Lung (tissue), 12 donors: Measurements from ENCODE around the gene KLHL17. TPM values are rescaled to one million over a fixed set of nuclear protein-coding genes. Genes with fewer than 3 reads are reported as not detected.

Experiments
- ATAC-seq: fragments of 200-7000 bp; cut with Tn5 transposase; one replicate; pipeline ENCODE4 v1.9.1; 2020; ENCODE audit warnings: moderate number of reproducible peaks; ENCODE audit not compliant: insufficient read depth, low FRiP score
- DNase-seq, 3 donors: peaks; one replicate each; pipeline ENCODE4 v3.0.0-alpha.2; 2013 to 2017
- H3K27ac ChIP-seq, 2 donors: one replicate each; pipeline ENCODE4 v1.5.1; 2013; ENCODE audit warnings: mild to moderate bottlenecking in 2 of 2, moderate library complexity in 2 of 2, control low read depth in 1 of 2, inconsistent platforms in 1 of 2, low read depth in 1 of 2, low read length in 1 of 2
- H3K27me3 ChIP-seq, 3 donors: one replicate each; pipeline ENCODE4 v1.5.1; 2013; ENCODE audit warnings: low read length in 2 of 3; ENCODE audit not compliant: control insufficient read depth in 3 of 3, insufficient read depth in 3 of 3
- H3K36me3 ChIP-seq, 4 donors: one replicate each; pipeline ENCODE4 v1.5.1; 2013; ENCODE audit warnings: low read length in 4 of 4, mild to moderate bottlenecking in 1 of 4, moderate library complexity in 1 of 4; ENCODE audit not compliant: control insufficient read depth in 4 of 4, insufficient read depth in 4 of 4
- H3K4me1 ChIP-seq, 5 donors: one replicate each; pipeline ENCODE4 v1.5.1; 2013; ENCODE audit warnings: low read length in 5 of 5, mild to moderate bottlenecking in 2 of 5, moderate library complexity in 1 of 5; ENCODE audit not compliant: control insufficient read depth in 5 of 5, insufficient read depth in 5 of 5
- H3K4me3 ChIP-seq: one replicate; pipeline ENCODE4 v1.5.1; 2013; ENCODE audit warnings: mild to moderate bottlenecking, control low read depth, moderate library complexity
- H3K9ac ChIP-seq, 2 donors: one replicate each; pipeline ENCODE4 v1.5.1; 2013; ENCODE audit warnings: low read length in 2 of 2, control low read depth in 1 of 2; ENCODE audit not compliant: insufficient read depth in 1 of 2
- H3K9me3 ChIP-seq, 4 donors: one replicate each; pipeline ENCODE4 v1.5.1; 2013; ENCODE audit warnings: low read length in 3 of 4, mild to moderate bottlenecking in 1 of 4, moderate library complexity in 1 of 4; ENCODE audit not compliant: control insufficient read depth in 4 of 4, insufficient read depth in 3 of 4
- WGBS, 2 donors: extraction: QIAGEN DNeasy Blood & Tissue Kit; methylation state at CpG; one replicate each; pipeline ENCODE4 v1.1.7; 2013; 5-methylcytosine and 5-hydroxymethylcytosine counted together
- polyA plus RNA-seq, 2 donors: library from polyadenylated mRNA; stranded (reverse); fragments of 200-250 nt; gene quantifications; one replicate each; pipeline ENCODE4 v1.2.1, GENCODE V29; 2013
- total RNA-seq, 2 donors: library from RNA; depleted of rRNA in 1 of 2; stranded (reverse); fragments of >200 nt in 1 of 2; gene quantifications; one replicate each; pipeline ENCODE4 v1.2.1, GENCODE V29; 2014 to 2021
- TF ChIP-seq, protein P1 (sequence below): IDR thresholded peaks from 2 replicates; pipeline ENCODE4 v1.5.1; 2012; ENCODE audit warnings: mild to moderate bottlenecking; ENCODE audit errors: control extremely low read depth, extremely low read depth
- donor health status: control.
- donor health status: control.
- donor health status: Bipolar disorder and iron deficiency.
- donor health status: healthy.
- donor health status: DM: yes; HTN: yes; CAD: no.

Gene KLHL17
- total and polyA plus RNA-seq, 4 donors, result 10.0 to 15.2 (median 13.0) TPM

DNA sequence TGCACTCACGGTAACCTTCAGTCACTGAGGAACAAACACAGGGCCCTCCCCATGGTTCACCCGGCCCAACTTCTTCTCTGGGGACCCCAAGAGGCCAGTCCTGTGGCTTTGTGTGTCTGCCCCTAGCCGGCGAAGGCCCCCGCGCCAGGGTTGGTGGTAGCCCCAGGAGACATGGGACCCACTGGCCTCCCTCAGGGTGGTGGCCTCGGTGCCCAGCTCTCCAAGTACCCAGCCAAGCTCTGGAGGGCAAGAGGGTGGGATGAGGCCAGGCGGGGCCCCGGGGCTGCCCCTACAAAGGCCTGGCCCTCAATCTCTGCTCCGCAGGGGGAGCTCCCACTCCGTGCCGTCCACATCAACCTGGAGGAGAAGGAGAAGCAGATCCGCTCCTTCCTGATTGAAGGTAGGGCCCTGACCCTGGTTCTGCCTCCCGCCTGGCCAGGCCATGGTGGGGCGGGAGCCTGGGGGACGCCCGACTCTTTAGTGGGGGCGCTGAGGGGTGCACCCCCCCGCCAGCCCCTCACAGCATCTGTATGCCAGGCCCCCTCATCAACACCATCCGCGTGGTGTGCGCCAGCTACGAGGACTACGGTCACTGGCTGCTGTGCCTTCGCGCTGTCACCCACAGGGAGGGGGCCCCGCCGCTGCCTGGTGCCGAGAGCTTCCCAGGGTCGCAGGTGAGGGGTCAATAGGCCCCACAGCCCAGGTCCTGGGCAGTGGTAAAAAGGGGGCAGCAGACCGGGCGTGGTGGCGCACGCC, 11.5 kb downstream of the KLHL17 start:
- WGBS, 2 donors, result 80 to 82% methylated on average over 31 to 34 of the region's 34 CpGs
- Histone ChIP-seq H3K27ac (no peak overlapping the region), H3K27me3 (peaks cover 0 to 52% (median 16%) of the 10 kb centered on the region in 3 donors), H3K4me3 (no peak overlapping the region), H3K9ac (no peak overlapping the region), H3K36me3 (no peaks in the 10 kb centered on the region), H3K4me1 (peaks cover 0 to 9% (median 0%) of the 10 kb centered on the region in 5 donors), H3K9me3 (no peaks in the 10 kb centered on the region)
- TF ChIP-seq, protein P1, sequence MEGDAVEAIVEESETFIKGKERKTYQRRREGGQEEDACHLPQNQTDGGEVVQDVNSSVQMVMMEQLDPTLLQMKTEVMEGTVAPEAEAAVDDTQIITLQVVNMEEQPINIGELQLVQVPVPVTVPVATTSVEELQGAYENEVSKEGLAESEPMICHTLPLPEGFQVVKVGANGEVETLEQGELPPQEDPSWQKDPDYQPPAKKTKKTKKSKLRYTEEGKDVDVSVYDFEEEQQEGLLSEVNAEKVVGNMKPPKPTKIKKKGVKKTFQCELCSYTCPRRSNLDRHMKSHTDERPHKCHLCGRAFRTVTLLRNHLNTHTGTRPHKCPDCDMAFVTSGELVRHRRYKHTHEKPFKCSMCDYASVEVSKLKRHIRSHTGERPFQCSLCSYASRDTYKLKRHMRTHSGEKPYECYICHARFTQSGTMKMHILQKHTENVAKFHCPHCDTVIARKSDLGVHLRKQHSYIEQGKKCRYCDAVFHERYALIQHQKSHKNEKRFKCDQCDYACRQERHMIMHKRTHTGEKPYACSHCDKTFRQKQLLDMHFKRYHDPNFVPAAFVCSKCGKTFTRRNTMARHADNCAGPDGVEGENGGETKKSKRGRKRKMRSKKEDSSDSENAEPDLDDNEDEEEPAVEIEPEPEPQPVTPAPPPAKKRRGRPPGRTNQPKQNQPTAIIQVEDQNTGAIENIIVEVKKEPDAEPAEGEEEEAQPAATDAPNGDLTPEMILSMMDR, result no peak
- ATAC-seq (no peak), DNase-seq (no peak)

GRCh38 chr1:972726-973458, 12.5 kb downstream of the KLHL17 start:
- Histone ChIP-seq H3K9ac (no peak overlapping the region), H3K36me3 (no peaks in the 10 kb centered on the region), H3K27ac (no peak overlapping the region), H3K4me3 (no peak overlapping the region), H3K9me3 (no peaks in the 10 kb centered on the region), H3K4me1 (peaks cover 0 to 6% (median 0%) of the 10 kb centered on the region in 5 donors), H3K27me3 (peaks cover 0 to 48% (median 16%) of the 10 kb centered on the region in 3 donors)
- ATAC-seq (no peak), DNase-seq (no peak)
- TF ChIP-seq, protein P1, result no peak
- 85 to 86% methylated on average over 25 to 28 of the region's 28 CpGs for WGBS, 2 donors

GRCh38 chr1:973459-974292, 13.3 kb downstream of the KLHL17 start:
- Histone ChIP-seq H3K27ac (no peak overlapping the region), H3K27me3 (peaks cover 0 to 42% (median 16%) of the 10 kb centered on the region in 3 donors), H3K36me3 (no peaks in the 10 kb centered on the region), H3K9ac (no peak overlapping the region), H3K9me3 (no peaks in the 10 kb centered on the region), H3K4me1 (peaks cover 0 to 6% (median 0%) of the 10 kb centered on the region in 5 donors), H3K4me3 (no peak overlapping the region)
- DNase-seq (no peak), ATAC-seq (no peak)
- TF ChIP-seq, protein P1, result no peak
- WGBS, 2 donors, result 77 to 88% methylated on average over 24 to 28 of the region's 28 CpGs
